IMR-90 (cell line): ENCODE measurements around the gene PKHD1. TPM values are rescaled to one million over a fixed set of nuclear protein-coding genes. Genes with fewer than 3 reads are reported as not detected.

Source experiments
- ATAC-seq: fragments of 200-7000 bp; cut with Tn5 transposase; 2 replicates; pipeline ENCODE4 v1.9.1; 2020; ENCODE audit warnings: low read depth, mild to moderate bottlenecking, moderate library complexity
- BruUV-seq: library from RNA; stranded (reverse); fragments of 400-500 nt; replicated peaks from 2 replicates; lab custom pipeline; 2021; lab: Mats Ljungman, UMichigan
- CTCF ChIA-PET: fragments of 300-600 bp; formaldehyde crosslinking; extraction: SDS; loops from one replicate; lab custom pipeline; 2021; ENCODE audit warnings: antibody characterized with exemption; lab: Yijun Ruan, JAX
- POLR2A ChIA-PET: fragments of 300-600 bp; sonication (Branson Sonifier 250); formaldehyde crosslinking; loops from one replicate; lab custom pipeline; 2022; ENCODE audit warnings: antibody characterized with exemption; ENCODE audit not compliant: unreplicated experiment; lab: Charles Lee
- DNase-seq: peaks from one replicate; pipeline ENCODE4 v3.0.0; 2013
- H2AFZ ChIP-seq: replicated peaks from 2 replicates; pipeline ENCODE3; 2013; ENCODE audit warnings: low read length, mild to moderate bottlenecking; ENCODE audit not compliant: poor library complexity
- H2AK5ac ChIP-seq: 2 replicates; pipeline ENCODE4 v1.6.1; 2013; ENCODE audit warnings: low read depth, low read length, inconsistent platforms
- H2AK9ac ChIP-seq: replicated peaks from 2 replicates; pipeline ENCODE3; 2013; ENCODE audit warnings: mild to moderate bottlenecking, low read depth, low read length, moderate library complexity; ENCODE audit not compliant: poor library complexity
- H2BK120ac ChIP-seq: 2 replicates; pipeline ENCODE4 v1.6.1; 2013; ENCODE audit warnings: low read depth, low read length, inconsistent platforms
- H2BK15ac ChIP-seq: 3 replicates; pipeline ENCODE4 v1.6.1; 2013; ENCODE audit warnings: low read depth, low read length, inconsistent platforms
- H2BK20ac ChIP-seq: 2 replicates; pipeline ENCODE4 v1.6.1; 2013; ENCODE audit warnings: low read depth, mild to moderate bottlenecking, inconsistent platforms, low read length, moderate library complexity
- H2BK5ac ChIP-seq: 2 replicates; pipeline ENCODE4 v1.6.1; 2013; ENCODE audit warnings: mild to moderate bottlenecking, low read depth, low read length, inconsistent platforms; ENCODE audit not compliant: poor library complexity, severe bottlenecking
- H3K14ac ChIP-seq: replicated peaks from 2 replicates; pipeline ENCODE4 v1.6.1; 2013; ENCODE audit warnings: low read depth, low read length, inconsistent platforms
- H3K18ac ChIP-seq: 2 replicates; pipeline ENCODE4 v1.6.1; 2013; ENCODE audit warnings: low read depth, low read length, control low read depth
- H3K23ac ChIP-seq: 2 replicates; pipeline ENCODE4 v1.6.1; 2013; ENCODE audit warnings: low read depth, low read length, inconsistent platforms
- H3K27ac ChIP-seq: 2 replicates; pipeline ENCODE4 v1.5.1; 2013; ENCODE audit warnings: mild to moderate bottlenecking, control low read depth, low read length; ENCODE audit not compliant: insufficient read depth
- H3K27me3 ChIP-seq: 2 replicates; pipeline ENCODE4 v1.6.1; 2013; ENCODE audit warnings: low read length; ENCODE audit not compliant: control insufficient read depth, insufficient read depth
- H3K36me3 ChIP-seq: 2 replicates; pipeline ENCODE4 v1.6.1; 2013; ENCODE audit warnings: low read length, mixed read lengths; ENCODE audit not compliant: control insufficient read depth, insufficient read depth
- H3K4ac ChIP-seq: 2 replicates; pipeline ENCODE4 v1.6.1; 2013; ENCODE audit warnings: low read depth, low read length, inconsistent platforms
- H3K4me1 ChIP-seq: 2 replicates; pipeline ENCODE4 v1.6.1; 2013; ENCODE audit warnings: low read length, mixed read lengths; ENCODE audit not compliant: control insufficient read depth, insufficient read depth
- H3K4me2 ChIP-seq: 2 replicates; pipeline ENCODE4 v1.6.1; 2013; ENCODE audit warnings: low read depth, mild to moderate bottlenecking, control low read depth, low read length, moderate library complexity
- H3K4me3 ChIP-seq: 2 replicates; pipeline ENCODE4 v1.5.1; 2013; ENCODE audit warnings: low read depth, mild to moderate bottlenecking, control low read depth, low read length, moderate library complexity; ENCODE audit not compliant: insufficient read depth
- H3K56ac ChIP-seq: 2 replicates; pipeline ENCODE4 v1.6.1; 2013; ENCODE audit warnings: low read length, inconsistent platforms; ENCODE audit not compliant: insufficient read depth; ENCODE audit errors: extremely low read depth
- H3K79me1 ChIP-seq, 2 experiments: 2 replicates each; pipeline ENCODE4 v1.6.1; 2013; ENCODE audit warnings: low read length in 2 of 2, inconsistent platforms in 1 of 2, low read depth in 1 of 2
- H3K9ac ChIP-seq: 2 replicates; pipeline ENCODE4 v1.6.1; 2013; ENCODE audit warnings: low read depth, low read length, control low read depth
- H3K9me1 ChIP-seq: 2 replicates; pipeline ENCODE4 v1.6.1; 2013; ENCODE audit warnings: low read length, inconsistent platforms; ENCODE audit not compliant: insufficient read depth
- H3K9me3 ChIP-seq: 2 replicates; pipeline ENCODE4 v1.6.1; 2013; ENCODE audit warnings: low read length; ENCODE audit not compliant: control insufficient read depth, insufficient read depth
- H4K20me1 ChIP-seq: 2 replicates; pipeline ENCODE4 v1.6.1; 2013; ENCODE audit warnings: low read length, inconsistent platforms; ENCODE audit not compliant: insufficient read depth
- H4K5ac ChIP-seq: 2 replicates; pipeline ENCODE4 v1.6.1; 2013; ENCODE audit warnings: mild to moderate bottlenecking, low read depth, low read length, control low read depth
- H4K8ac ChIP-seq, 2 experiments: 2 replicates each; pipeline ENCODE4 v1.6.1; 2013; ENCODE audit warnings: low read depth in 2 of 2, low read length in 2 of 2, control low read depth in 1 of 2, inconsistent platforms in 1 of 2
- H4K91ac ChIP-seq: 2 replicates; pipeline ENCODE4 v1.6.1; 2013; ENCODE audit warnings: low read depth, low read length, inconsistent platforms; ENCODE audit not compliant: insufficient read depth
- CEBPB ChIP-seq: IDR thresholded peaks from 2 replicates; pipeline ENCODE4 v1.6.1; 2012; ENCODE audit warnings: low read depth, low read length, improper control_type of control experiment
- CHD1 ChIP-seq: IDR thresholded peaks from 2 replicates; pipeline ENCODE4 v1.6.1; 2012; ENCODE audit warnings: low read depth, low read length, improper control_type of control experiment
- CTCF ChIP-seq: conservative IDR thresholded peaks from 2 replicates; pipeline ENCODE4 v1.5.1; 2012; ENCODE audit warnings: mild to moderate bottlenecking, low read depth, low read length, improper control_type of control experiment
- ELK1 ChIP-seq: fragments of 150-350 bp; IDR thresholded peaks from 2 replicates; pipeline ENCODE4 v1.6.1; 2016; ENCODE audit warnings: low read depth, mild to moderate bottlenecking, low read length, moderate library complexity, borderline replicate concordance
- FOS ChIP-seq: fragments of 150-350 bp; IDR thresholded peaks from 2 replicates; pipeline ENCODE4 v1.6.1; 2016; ENCODE audit warnings: low read depth, low read length
- NFE2L2 ChIP-seq: fragments of 150-350 bp; IDR thresholded peaks from 2 replicates; pipeline ENCODE4 v1.6.1; 2016; ENCODE audit warnings: low read depth, mild to moderate bottlenecking, low read length
- POLR2A ChIP-seq: IDR thresholded peaks from 2 replicates; pipeline ENCODE4 v1.6.1; 2012; ENCODE audit warnings: mild to moderate bottlenecking, low read depth, low read length
- RAD21 ChIP-seq: IDR thresholded peaks from 2 replicates; pipeline ENCODE4 v1.6.1; 2012; ENCODE audit warnings: low read length, improper control_type of control experiment
- RCOR1 ChIP-seq: IDR thresholded peaks from 2 replicates; pipeline ENCODE4 v1.6.1; 2012; ENCODE audit warnings: mild to moderate bottlenecking, low read length, improper control_type of control experiment; ENCODE audit not compliant: insufficient replicate concordance
- SMC3 ChIP-seq: fragments of 150-350 bp; IDR thresholded peaks from 2 replicates; pipeline ENCODE4 v1.6.1; 2016; ENCODE audit warnings: low read depth, mild to moderate bottlenecking, antibody characterized with exemption, low read length, moderate library complexity
- USF2 ChIP-seq: fragments of 150-350 bp; IDR thresholded peaks from 2 replicates; pipeline ENCODE4 v1.6.1; 2017; ENCODE audit warnings: mild to moderate bottlenecking, antibody characterized with exemption, low read length, low read depth
- WGBS, 2 experiments: methylation state at CpG; one replicate each; pipeline versions ENCODE4 v1.1.5 to v1.1.7; 2013; ENCODE audit warnings: missing lambda C conversion rate in 2 of 2; ENCODE audit not compliant: insufficient read length in 1 of 2; ENCODE audit errors: extremely low coverage in 2 of 2; 5-methylcytosine and 5-hydroxymethylcytosine counted together
- dilution Hi-C: fragments of 300-500 bp; cut with HindIII; formaldehyde crosslinking; loops from one replicate; pipeline ENCODE4 v1.14.3; 2018; ENCODE audit warnings: low sequenced_read_pairs; ENCODE audit not compliant: unreplicated experiment
- in situ Hi-C: fragments of 300-500 bp; cut with MboI; formaldehyde crosslinking; loops from 3 replicates; pipeline ENCODE4 v1.14.3; 2019; ENCODE audit warnings: low sequenced_read_pairs, inconsistent platforms, mixed read lengths
- intact Hi-C: fragments of 100-400 bp; cut with micrococcal nuclease; formaldehyde crosslinking; loops from 2 replicates; pipeline ENCODE4 v1.10.0; 2022
- polyA plus RNA-seq, 3 experiments: library from polyadenylated mRNA; depleted of rRNA; stranded (reverse); fragments of >200 nt; gene quantifications; 2 replicates each; pipeline ENCODE4 v1.2.3, GENCODE V29; 2012; ENCODE audit warnings: low replicate concordance in 1 of 3
- total RNA-seq: library from RNA; depleted of rRNA; stranded (reverse); fragments of >200 nt; gene quantifications from 2 replicates; pipeline ENCODE4 v1.2.3, GENCODE V29; 2012

PKHD1 gene
- total and polyA plus RNA-seq, 2 of the 4 experiments (the other 2 are of a cell fraction): not detected

- no peak overlapping the region for H4K8ac ChIP-seq
- H4K91ac ChIP-seq: no peak overlapping the region
- no peak overlapping the region for H3K4me3 ChIP-seq
- H3K4ac ChIP-seq: no peak overlapping the region
- H3K18ac ChIP-seq: no peak overlapping the region
- H3K56ac ChIP-seq: no peak overlapping the region
- no TSS peak for BruUV-seq
- dilution Hi-C loops (no loop called here), in situ Hi-C loops (no loop called here), intact Hi-C loops (no loop called here)
- DNase-seq (no peak), ATAC-seq (no peak)
- CTCF ChIA-PET: interaction anchor here (0.9 kb wide), 1 partner anchor 31 kb away, joined by 3 read pairs; no protein-coding TSS in a partner anchor
- no peaks in the 10 kb centered on the region for H3K9me3 ChIP-seq
- no peak overlapping the region for H4K5ac ChIP-seq
- H3K4me2 ChIP-seq: no peak overlapping the region
- no peak for TF ChIP-seq RCOR1
- no peak for TF ChIP-seq ELK1
- TF ChIP-seq POLR2A: no peak
- no peak for TF ChIP-seq SMC3
- TF ChIP-seq CHD1: no peak
- TF ChIP-seq NFE2L2: no peak
- no peak for TF ChIP-seq CEBPB
- no peak for TF ChIP-seq RAD21
- TF ChIP-seq FOS: no peak
- no peak for TF ChIP-seq USF2
- TF ChIP-seq CTCF: no peak
- no peak overlapping the region for H2BK5ac ChIP-seq
- no peaks in the 10 kb centered on the region for H3K27me3 ChIP-seq
- H3K4me1 ChIP-seq: no peaks in the 10 kb centered on the region
- no peak overlapping the region for H2AK9ac ChIP-seq
- H2AK5ac ChIP-seq: no peak overlapping the region
- no peaks in the 10 kb centered on the region for H4K20me1 ChIP-seq
- no peak overlapping the region for H3K14ac ChIP-seq
- no peaks in the 10 kb centered on the region for H3K79me1 ChIP-seq
- POLR2A ChIA-PET: no interaction called here
- no peaks in the 10 kb centered on the region for H3K9me1 ChIP-seq
- H3K23ac ChIP-seq: no peak overlapping the region
- no peak overlapping the region for H3K27ac ChIP-seq
- H2BK15ac ChIP-seq: no peak overlapping the region
- no peak overlapping the region for H2BK20ac ChIP-seq
- WGBS, 2 experiments: 0% methylated on average over 1 of the region's 1 CpG; no CpG with 5 or more reads in 1 of the 2 experiments
- no peaks in the 10 kb centered on the region for H3K36me3 ChIP-seq
- no peak overlapping the region for H3K9ac ChIP-seq
- H2AFZ ChIP-seq: no peak overlapping the region
- no peak overlapping the region for H2BK120ac ChIP-seq
Observed at GRCh38 chr6:51962354-51962753, 125.1 kb downstream of the PKHD1 start.
